HG03060 (cell line): ENCODE data around the gene CORO7.

ENCODE experiments used
- ATAC-seq: cut with Tn5 transposase; IDR thresholded peaks from one replicate; pipeline ENCODE4 v1.9.1; 2021; ENCODE audit warnings: low read depth, moderate number of reproducible peaks; ENCODE audit not compliant: unreplicated experiment

Gene CORO7

GRCh38 chr16:4373356-4373908 is 43.0 kb downstream of the CORO7 start:
- no peak for ATAC-seq

DNA sequence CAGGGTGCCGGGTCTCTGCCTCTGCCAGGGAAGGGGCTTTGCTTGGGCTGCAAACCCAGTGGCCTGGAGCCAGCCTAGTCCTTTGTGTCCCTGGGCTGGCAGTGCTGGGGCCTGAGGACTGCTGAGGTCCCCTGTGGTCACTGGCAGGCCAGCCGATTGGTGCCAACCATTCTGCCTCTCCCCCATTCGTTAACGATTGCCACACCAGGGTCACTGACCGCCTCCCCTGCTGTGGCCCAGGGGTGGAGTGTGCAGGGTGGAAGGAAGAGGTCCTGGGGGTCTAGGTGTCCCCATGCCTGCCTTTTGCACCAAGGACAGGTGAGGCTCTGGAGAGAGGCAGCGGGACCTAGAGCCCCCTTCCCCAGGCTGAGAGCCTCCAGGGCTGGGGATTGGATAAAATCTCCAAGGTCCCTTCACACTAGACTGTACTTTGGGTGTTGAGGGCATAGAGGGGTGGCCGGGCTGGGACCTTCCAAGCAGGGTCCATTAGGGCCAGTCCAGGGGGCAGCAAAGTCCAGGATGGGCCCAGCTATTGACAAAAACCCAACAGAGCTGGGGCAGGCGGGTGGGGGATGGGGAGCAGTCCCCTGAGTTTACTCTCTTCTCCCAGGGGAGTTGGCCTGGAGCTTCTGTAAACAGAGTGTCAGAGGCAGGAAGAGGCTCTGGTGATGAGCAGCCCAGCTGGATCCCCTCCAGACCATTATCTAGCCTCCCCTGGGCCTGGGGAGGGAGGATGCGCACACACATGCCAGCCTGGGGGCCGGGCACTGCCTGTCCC is 43.6 kb downstream of the CORO7 start:
- no peak for ATAC-seq

DNA sequence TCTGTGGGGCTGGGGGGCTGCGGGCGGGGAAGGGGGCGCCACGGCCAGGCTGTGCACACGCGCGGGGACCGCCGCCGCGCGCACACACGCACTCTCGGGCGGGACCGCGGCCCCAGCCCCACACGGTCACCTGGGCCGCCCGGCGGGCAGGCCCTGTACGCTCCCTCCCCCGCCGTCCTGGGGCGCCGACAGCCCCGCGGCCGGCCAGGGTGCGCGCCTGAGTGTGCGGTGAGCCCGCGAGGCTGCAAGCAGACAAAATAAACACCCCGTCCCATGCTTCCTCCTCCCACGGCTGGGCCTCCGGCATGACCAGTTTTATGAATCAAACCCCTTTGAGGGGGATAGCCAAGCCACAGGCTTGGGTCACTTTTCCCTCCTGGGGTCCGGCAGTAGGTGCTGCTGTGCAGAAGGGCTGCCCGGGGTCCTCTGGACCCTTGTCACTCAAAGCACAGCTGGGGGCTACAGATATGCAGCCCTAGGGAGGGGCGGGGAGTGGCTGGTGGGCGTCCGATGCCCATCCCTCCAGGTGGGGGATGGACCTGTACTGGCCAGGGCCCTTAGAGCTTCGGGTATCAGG is 44.3 kb downstream of the CORO7 start:
- ATAC-seq, result no peak

GRCh38 chr16:4371357-4372000 is 44.9 kb downstream of the CORO7 start, which contains the start of gene VASN:
Gene VASN, plus strand, starts transcription at chr16:4371848. Its CDS starts 9,030 bp downstream, at chr16:4380878.
- no peak for ATAC-seq

- ATAC-seq, result no peak
These were observed 45.6 kb downstream of the CORO7 start for GRCh38 chr16:4370570-4371356.

DNA sequence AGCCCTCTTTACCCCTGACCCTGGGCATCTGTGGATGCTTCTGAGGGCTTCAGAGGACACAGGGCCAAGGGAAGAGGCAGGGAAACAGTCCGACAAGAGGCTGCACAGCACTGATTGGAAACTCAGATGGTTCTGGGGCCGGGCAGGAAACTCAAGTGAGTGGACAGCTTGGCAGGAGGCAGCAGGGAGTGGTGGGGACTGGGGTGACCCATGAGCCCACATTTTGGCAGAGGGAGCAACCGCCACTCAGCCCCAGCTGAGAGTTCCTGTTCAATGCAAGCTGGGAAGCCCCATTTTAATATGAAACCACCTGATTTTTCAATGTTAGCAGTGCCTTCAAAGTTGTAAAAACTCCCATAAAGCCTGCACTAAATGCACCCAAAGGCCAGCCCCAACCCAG is 46.2 kb downstream of the CORO7 start:
- no peak for ATAC-seq

- ATAC-seq, result no peak
These were observed 47.2 kb downstream of the CORO7 start for GRCh38 chr16:4369007-4369733.

DNA sequence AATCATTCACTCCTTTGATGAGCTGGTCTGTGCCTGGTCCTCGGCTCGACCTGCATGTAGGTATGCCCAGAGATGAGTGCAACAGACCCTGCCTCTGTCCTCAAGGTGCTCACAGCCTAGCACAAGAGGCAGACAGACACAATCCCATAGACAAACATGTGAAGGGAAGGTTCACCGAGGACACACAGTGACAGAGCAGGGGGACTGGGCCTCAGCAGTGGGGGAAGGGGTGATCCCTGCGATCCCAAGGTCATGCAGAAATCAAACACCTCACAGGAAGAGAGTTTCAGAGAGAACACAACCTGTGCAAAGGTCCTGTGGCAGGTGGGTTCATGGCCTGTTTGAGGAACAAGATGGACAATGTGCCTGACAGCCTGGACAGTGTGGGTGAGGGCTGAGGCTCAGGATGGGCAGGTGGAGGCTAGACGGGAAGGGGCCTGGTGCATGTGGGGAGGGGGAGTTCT is 49.0 kb downstream of the CORO7 start:
- ATAC-seq, result no peak

DNA sequence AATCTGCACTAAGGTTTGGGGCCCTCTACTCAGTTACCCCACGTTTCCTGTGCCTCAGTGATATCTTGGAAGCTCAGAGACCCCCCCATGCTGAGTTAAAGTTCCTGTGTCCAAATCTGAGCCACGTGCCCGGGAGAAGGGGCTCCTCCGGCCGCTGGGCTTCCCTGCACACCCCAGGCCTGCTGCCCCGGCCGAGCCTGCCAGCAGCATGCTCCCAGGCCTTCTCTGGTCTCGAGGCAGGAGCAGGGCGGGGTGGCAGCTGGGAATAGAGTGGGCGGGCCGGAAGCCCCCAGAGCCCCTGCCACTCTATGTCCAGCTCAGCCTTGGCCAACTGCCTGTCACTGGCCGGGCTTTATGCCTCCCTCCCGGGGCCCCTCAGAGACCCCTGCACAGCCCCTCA is 50.4 kb downstream of the CORO7 start:
- no peak for ATAC-seq

DNA sequence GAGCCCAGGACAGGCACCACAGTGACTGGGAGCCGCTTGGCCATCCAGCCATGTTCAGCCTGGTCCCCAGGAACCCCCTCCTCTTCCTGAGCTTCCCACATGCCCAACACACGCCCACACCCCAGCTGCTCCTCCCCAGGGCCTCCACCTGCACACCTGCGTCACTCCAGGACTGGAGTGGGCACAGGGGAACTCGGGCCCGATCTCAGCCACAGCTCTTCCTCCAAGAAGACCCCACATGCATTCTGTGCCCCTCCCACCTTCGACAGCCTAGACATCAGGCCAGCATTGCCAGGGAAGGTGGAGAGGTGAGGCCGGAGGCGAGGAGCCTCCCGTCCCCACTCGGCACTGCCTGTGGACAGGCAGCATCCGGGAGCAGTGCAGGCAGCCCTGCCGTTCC is 50.8 kb downstream of the CORO7 start:
- no peak for ATAC-seq

DNA sequence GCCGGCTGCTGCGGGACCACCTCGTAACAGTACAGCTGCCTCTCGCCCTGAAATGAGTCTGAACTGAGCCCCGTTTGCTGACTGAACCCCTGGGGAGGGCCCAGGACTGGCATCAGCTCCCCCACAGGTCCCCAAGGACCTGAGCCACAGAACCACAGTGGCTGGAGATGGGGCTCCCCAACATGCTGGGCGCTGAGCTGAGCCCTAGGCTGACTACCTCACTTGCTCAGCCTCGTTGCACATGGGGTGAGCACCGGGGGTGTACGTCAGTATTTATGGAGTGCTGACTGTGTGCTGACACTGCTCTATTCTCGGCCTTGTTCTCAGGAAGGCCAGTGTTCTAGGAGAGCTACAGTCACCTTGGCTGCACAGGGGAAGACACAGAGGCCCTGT is 51.4 kb downstream of the CORO7 start:
- no peak for ATAC-seq

GRCh38 chr16:4364196-4365013 is 52.0 kb downstream of the CORO7 start:
- ATAC-seq, result no peak

DNA sequence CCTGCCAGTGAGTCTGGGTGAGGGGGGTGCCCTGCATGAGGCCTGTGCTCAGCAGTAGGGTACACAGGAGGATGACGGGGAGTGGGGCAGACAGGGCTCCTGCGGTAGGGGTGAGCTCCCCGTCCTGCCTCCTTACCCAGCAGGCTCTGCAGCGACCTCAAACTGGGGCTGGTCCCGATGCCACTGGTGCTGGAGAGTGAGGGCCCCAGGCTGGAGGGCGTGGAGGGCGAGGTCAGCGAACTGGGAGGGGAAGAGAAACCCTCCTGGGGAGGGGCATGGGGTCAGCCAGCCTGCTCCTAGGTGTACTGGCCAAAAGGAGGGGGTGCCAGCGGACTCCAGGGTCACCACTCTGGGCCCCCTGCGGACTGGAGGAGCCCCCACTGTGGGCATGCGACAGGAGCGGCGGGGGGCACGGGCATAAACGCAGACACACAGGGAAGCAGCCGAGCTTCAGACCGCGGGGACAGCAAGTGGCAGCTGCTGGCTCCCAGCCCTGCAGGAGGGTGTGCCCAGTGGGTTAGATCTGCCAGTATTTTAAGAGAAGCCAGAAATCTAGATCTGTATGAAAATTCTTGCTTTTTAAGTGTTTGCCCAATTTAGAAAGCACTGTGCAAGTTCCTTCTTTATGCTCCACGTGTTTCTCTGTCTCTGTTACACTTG is 53.8 kb downstream of the CORO7 start:
- ATAC-seq, result no peak

DNA sequence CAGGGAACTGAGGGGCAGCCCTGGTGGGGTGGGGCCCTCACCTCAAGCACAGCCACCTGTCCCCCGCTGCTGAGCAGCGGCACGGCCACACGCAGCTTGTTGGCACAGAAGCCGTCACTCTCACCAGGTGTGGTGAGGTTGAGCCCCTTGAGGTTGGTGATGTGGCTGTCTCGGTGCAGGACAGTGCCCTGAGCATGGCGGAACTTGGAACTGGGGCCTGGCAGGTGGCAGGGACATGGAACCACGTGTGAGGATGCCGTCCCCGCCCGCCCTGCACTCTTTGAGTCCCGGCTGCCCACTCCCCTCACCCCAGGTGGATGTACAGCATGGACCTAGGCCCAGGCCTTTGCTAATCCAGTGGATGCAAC is 54.5 kb downstream of the CORO7 start:
- ATAC-seq, result no peak

GRCh38 chr16:4361033-4361943 is 55.1 kb downstream of the CORO7 start:
- ATAC-seq, result no peak

- ATAC-seq, result no peak
These were observed 55.8 kb downstream of the CORO7 start for GRCh38 chr16:4360538-4361021.

- no peak for ATAC-seq
These were observed 56.5 kb downstream of the CORO7 start for GRCh38 chr16:4359914-4360313.
